HUES64 (cell line): ENCODE data around the gene SDK2.

Source experiments
- H3K27ac ChIP-seq: 2 replicates; pipeline ENCODE4 v1.7.0; 2013; ENCODE audit warnings: low read depth, low read length, inconsistent platforms
- H3K27me3 ChIP-seq: 2 replicates; pipeline ENCODE4 v1.6.1; 2013; ENCODE audit warnings: mild to moderate bottlenecking, low read length; ENCODE audit not compliant: insufficient read depth
- H3K36me3 ChIP-seq: 2 replicates; pipeline ENCODE4 v1.6.1; 2013; ENCODE audit warnings: mild to moderate bottlenecking, low read length; ENCODE audit not compliant: insufficient read depth
- H3K4me1 ChIP-seq: 2 replicates; pipeline ENCODE4 v1.6.1; 2013; ENCODE audit warnings: mild to moderate bottlenecking, low read length, moderate library complexity; ENCODE audit not compliant: insufficient read depth
- H3K4me3 ChIP-seq: 2 replicates; pipeline ENCODE4 v1.5.1; 2013; ENCODE audit warnings: mild to moderate bottlenecking, low read length, moderate library complexity
- H3K9ac ChIP-seq: 2 replicates; pipeline ENCODE4 v1.6.1; 2013; ENCODE audit warnings: mild to moderate bottlenecking, low read depth, low read length
- H3K9me3 ChIP-seq: 2 replicates; pipeline ENCODE4 v1.6.1; 2013; ENCODE audit warnings: low read depth, low read length; ENCODE audit not compliant: insufficient read depth
- WGBS: fragments of 150-250, 120-280 bp; methylation state at CpG from one replicate; pipeline ENCODE4 v1.1.7; 2013; ENCODE audit warnings: missing lambda C conversion rate; 5-methylcytosine and 5-hydroxymethylcytosine counted together

SDK2 gene

DNA sequence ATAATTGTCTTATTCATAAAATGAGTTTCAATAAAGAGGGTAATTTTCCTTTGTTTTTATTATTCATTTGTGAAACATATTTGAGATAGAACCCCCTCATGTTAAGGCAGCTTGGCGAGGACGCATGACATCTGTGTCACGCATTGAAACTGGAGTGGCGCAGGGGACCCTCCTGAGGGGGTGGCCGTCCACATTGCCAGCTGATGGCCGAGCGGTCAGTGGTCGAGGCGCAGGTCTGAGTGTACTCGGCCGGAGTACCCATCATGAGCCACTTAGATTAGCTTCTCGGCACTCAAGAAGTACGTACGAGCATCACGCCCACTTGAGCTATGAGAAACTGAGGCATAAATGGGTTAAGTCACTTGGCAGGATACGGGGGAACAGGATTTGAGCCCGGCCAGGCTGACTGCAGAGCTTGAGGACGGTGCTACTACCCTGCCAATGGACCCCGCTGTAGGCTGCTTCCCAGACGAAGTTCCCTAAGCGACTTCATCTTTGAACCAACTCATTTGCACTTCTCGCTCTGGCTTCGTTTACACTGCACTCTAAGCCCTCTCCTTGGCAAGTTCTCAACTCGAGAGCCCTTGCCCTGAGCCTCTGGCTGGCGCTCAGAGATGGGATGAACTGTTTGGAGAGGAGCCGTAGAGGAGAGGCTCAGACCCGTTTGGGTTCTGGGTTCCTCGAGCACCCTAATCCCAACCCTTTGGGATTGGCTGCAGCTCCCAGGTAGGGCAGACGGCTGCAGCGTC is 91.8 kb downstream of the SDK2 start:
- 91% methylated on average over 30 of the region's 30 CpGs for whole genome bisulfite sequencing
- no peaks in the 10 kb centered on the region for H3K9me3 ChIP-seq
- H3K27ac ChIP-seq = no peak overlapping the region
- H3K9ac ChIP-seq = no peak overlapping the region
- H3K27me3 ChIP-seq = no peaks in the 10 kb centered on the region
- no peaks in the 10 kb centered on the region for H3K36me3 ChIP-seq
- H3K4me1 ChIP-seq = 0 out of 2 replicates have a peak, but pooled peaks cover under 1% of the 10 kb centered on the region
- H3K4me3 ChIP-seq = no peak overlapping the region

DNA sequence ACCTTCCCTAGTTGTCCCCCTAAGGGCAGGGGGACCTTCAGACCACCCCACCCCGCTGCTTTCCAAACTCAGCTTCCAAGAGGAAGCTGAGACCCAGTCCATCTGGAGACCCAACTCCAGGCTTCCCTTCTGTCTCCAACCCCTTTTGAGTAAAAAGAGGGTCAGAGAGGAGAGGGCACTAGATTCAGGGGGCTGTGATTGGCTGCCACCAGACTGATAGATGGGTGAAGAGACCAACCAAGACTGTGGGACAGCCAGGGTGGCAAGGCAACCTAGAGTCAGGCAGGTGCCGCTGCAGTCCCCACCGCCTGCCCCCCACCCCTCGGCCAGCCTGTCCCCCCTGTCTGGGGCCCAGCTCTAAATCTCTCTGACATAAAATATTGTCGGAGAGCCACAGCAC is 92.5 kb downstream of the SDK2 start:
- Histone ChIP-seq H3K4me3 (no peak overlapping the region), H3K27me3 (no peaks in the 10 kb centered on the region), H3K9me3 (no peaks in the 10 kb centered on the region), H3K27ac (no peak overlapping the region), H3K36me3 (no peaks in the 10 kb centered on the region), H3K4me1 (peaks cover 5% of the 10 kb centered on the region; the same call in 1 of the 2 replicates), H3K9ac (no peak overlapping the region)
- WGBS = 90% methylated on average over 5 of the region's 5 CpGs

DNA sequence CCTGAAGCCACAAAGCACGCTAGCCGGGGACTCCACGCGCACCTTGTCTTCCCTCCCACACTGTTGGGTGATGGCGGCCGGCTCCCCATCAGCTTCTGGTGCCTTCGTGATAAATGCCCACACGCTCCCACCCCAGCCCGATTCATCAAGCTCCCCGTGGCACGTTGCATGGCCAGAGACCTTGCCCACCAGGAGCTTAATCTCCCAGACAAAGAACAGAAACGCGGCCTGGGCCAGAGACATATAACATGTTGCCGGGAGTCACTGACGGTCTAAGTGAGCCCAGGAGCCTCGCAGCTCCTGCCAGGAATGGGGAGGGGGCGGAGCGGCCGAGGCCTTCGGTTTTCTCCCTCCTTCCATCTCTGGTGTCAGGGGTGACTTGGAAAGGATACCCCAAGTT is 93.1 kb downstream of the SDK2 start:
- WGBS = 89% methylated on average over 20 of the region's 20 CpGs
- Histone ChIP-seq H3K27me3 (no peaks in the 10 kb centered on the region), H3K9ac (no peak overlapping the region), H3K4me3 (no peak overlapping the region), H3K9me3 (no peaks in the 10 kb centered on the region), H3K4me1 (peaks cover 10% of the 10 kb centered on the region; the same call in 1 of the 2 replicates), H3K27ac (no peak overlapping the region), H3K36me3 (no peaks in the 10 kb centered on the region)

DNA sequence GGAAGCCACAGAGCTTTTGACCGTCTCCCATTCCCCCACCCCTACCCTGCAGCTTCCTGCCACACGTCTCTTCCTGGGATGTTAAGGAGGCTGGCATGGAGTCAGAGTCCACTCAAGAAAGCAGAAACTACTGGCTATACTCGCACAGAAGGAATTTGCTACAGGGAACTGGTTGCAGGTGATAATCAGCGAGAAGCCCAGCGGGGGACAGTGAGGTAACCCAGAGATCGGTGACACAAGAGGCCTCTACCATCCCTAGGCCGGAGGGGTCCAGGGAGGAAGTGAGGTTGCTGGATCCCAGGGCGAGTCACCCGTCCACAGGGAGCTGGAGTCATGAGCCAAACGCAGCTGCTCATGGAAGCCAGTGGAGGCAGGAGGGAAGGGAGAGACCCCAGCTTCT is 93.7 kb downstream of the SDK2 start:
- H3K4me1 ChIP-seq = peaks cover 14% of the 10 kb centered on the region; the same call in 1 of the 2 replicates
- no peak overlapping the region for H3K9ac ChIP-seq
- WGBS = 83% methylated on average over 10 of the region's 10 CpGs
- no peaks in the 10 kb centered on the region for H3K9me3 ChIP-seq
- no peaks in the 10 kb centered on the region for H3K27me3 ChIP-seq
- H3K4me3 ChIP-seq = no peak overlapping the region
- H3K36me3 ChIP-seq = no peaks in the 10 kb centered on the region
- H3K27ac ChIP-seq = no peak overlapping the region

GRCh38 chr17:73549841-73550430 is 94.3 kb downstream of the SDK2 start:
- 91% methylated on average over 12 of the region's 12 CpGs for WGBS
- H3K4me1 ChIP-seq = peaks cover 20% of the 10 kb centered on the region
- no peaks in the 10 kb centered on the region for H3K36me3 ChIP-seq
- no peak overlapping the region for H3K9ac ChIP-seq
- H3K27ac ChIP-seq = no peak overlapping the region
- H3K4me3 ChIP-seq = no peak overlapping the region
- no peaks in the 10 kb centered on the region for H3K9me3 ChIP-seq
- H3K27me3 ChIP-seq = no peaks in the 10 kb centered on the region

GRCh38 chr17:73548620-73549311 is 95.5 kb downstream of the SDK2 start:
- H3K9me3 ChIP-seq = no peaks in the 10 kb centered on the region
- no peaks in the 10 kb centered on the region for H3K36me3 ChIP-seq
- H3K27me3 ChIP-seq = no peaks in the 10 kb centered on the region
- H3K27ac ChIP-seq = no peak overlapping the region
- H3K9ac ChIP-seq = no peak overlapping the region
- no peak overlapping the region for H3K4me3 ChIP-seq
- H3K4me1 ChIP-seq = peaks cover 20% of the 10 kb centered on the region
- WGBS = 86% methylated on average over 11 of the region's 11 CpGs

DNA sequence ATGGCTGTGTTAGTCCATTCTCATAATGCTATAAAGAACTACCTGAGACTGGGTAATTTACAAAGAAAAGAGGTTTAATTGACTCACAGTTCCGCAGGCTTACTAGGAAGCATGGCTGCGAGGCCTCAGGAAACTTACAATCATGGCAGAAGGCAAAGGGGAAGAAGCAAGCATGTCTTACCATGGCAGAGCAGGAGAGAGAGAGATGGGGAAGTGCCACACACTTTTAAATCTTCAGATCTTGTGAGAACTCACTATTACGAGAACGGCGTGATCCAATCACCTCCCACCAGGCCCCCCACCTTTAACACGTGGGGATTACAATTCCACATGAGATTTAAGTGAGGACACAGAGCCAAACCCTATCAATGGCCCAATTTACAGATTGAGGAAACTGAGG is 96.5 kb downstream of the SDK2 start:
- Histone ChIP-seq H3K9me3 (no peaks in the 10 kb centered on the region), H3K9ac (no peak overlapping the region), H3K36me3 (no peaks in the 10 kb centered on the region), H3K4me1 (peaks cover 21% of the 10 kb centered on the region), H3K4me3 (no peak overlapping the region), H3K27me3 (no peaks in the 10 kb centered on the region), H3K27ac (no peak overlapping the region)
- 95% methylated on average over 6 of the region's 6 CpGs for WGBS

DNA sequence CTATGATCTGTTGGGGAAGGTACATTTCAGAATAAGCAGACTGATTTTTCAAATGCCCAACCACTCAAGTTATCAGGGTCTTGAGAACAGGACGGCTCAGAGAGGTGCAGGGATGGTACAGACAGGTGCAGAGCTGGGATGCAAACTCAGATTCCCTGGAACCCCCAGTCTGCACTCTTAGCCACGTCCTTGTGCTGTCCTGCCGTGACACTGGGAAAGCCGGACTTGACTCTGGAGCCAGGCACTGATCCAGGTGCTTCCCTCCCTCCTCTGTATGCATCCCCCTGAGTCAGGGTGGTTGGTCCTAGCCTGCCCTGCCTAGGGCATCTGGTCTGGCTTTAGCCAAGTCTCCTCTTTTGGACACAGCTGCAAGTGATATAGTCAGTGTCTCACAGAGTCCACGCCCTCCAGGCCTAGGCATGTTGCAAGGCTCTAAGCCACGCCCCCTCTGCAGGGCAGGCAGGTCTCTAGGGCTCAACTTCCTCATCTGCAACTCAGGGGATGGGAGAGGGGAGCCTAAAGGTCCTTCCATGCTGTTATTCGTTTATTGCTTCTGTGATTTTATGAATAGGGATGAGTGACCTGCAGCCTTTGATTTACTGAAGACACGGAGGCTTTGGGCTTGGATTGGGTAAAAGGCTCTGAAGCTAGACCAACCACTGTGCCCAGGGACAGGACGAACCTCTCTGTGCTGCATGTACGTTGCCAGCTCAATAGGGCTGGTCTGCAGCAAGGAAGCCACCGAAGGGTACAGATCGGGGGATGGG is 97.3 kb downstream of the SDK2 start:
- Histone ChIP-seq H3K27me3 (no peaks in the 10 kb centered on the region), H3K36me3 (no peaks in the 10 kb centered on the region), H3K4me3 (no peak overlapping the region), H3K4me1 (peaks cover 28% of the 10 kb centered on the region), H3K9me3 (no peaks in the 10 kb centered on the region), H3K9ac (no peak overlapping the region), H3K27ac (no peak overlapping the region)
- WGBS = 68% methylated on average over 12 of the region's 12 CpGs

GRCh38 chr17:73546114-73546513 is 98.1 kb downstream of the SDK2 start:
- WGBS = 81% methylated on average over 11 of the region's 11 CpGs
- no peak overlapping the region for H3K4me3 ChIP-seq
- H3K4me1 ChIP-seq = peaks cover 28% of the 10 kb centered on the region
- H3K36me3 ChIP-seq = no peaks in the 10 kb centered on the region
- H3K9ac ChIP-seq = no peak overlapping the region
- H3K9me3 ChIP-seq = no peaks in the 10 kb centered on the region
- H3K27me3 ChIP-seq = no peaks in the 10 kb centered on the region
- no peak overlapping the region for H3K27ac ChIP-seq

GRCh38 chr17:73545109-73546032 is 98.9 kb downstream of the SDK2 start:
- Histone ChIP-seq H3K27me3 (no peaks in the 10 kb centered on the region), H3K4me1 (peaks cover 28% of the 10 kb centered on the region), H3K9ac (no peak overlapping the region), H3K9me3 (no peaks in the 10 kb centered on the region), H3K27ac (no peak overlapping the region), H3K4me3 (no peak overlapping the region), H3K36me3 (no peaks in the 10 kb centered on the region)
- 75% methylated on average over 17 of the region's 17 CpGs for WGBS
